Measurements from ENCODE around the gene AK8.

The AK8 gene

DNA sequence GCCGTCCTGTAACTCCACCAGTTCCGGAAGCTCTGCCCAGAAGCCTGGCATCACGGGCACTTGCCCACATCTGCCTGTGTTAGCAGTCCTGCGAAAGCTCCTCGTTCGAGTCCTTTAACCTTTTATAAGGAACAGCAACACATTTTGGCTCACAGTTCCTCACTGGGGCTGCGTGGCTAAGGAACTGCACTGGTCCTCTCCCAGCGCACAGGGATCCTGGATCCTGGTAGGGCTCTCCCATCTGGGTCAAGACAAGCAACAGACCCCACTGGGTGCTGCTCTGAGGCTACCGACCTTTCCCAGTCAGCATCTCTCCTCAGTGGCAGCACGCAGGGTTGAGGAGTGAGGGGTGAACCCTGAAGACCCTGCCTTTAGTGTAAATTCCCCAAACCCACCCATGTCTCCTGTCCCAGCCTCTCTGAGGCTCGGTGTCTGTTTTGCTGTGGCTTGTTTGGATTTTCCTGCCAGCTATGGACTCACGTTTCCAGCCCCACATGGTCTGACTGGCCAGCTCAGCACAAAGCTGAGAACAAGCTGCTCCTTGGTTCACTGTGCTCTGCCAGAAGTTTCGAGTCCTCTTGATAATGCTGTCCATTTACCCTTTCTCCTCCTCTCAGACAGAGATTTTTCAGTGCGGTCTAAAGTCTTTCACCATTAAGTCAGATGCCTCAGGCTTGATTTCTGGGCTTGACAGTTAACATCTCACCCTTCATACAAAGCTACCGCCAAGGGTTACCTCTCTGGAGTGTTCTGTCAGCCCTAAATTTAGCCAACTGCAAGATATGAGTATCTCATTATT lies 80.0 kb downstream of the AK8 start:
- H4K20me1 ChIP-seq (ENCODE audit: insufficient read depth): no peaks in the 10 kb centered on the region
- H3K4me1 ChIP-seq (ENCODE audit: low read depth, poor library complexity, severe bottlenecking): no peaks in the 10 kb centered on the region
- H3K27me3 ChIP-seq (ENCODE audit: insufficient read depth, low read depth): peaks cover 10% of the 10 kb centered on the region
- H3K36me3 ChIP-seq (ENCODE audit: insufficient read depth): no peaks in the 10 kb centered on the region
- H3K4me3 ChIP-seq (IDR thresholded peaks at IDR 0.05; ENCODE audit: insufficient read depth, low read depth, low read length): no peak overlapping the region
- H3K79me2 ChIP-seq (ENCODE audit: insufficient read depth, low read depth): no peaks in the 10 kb centered on the region
- no peak overlapping the region for H3K4me2 ChIP-seq
- TF ChIP-seq, protein P1, sequence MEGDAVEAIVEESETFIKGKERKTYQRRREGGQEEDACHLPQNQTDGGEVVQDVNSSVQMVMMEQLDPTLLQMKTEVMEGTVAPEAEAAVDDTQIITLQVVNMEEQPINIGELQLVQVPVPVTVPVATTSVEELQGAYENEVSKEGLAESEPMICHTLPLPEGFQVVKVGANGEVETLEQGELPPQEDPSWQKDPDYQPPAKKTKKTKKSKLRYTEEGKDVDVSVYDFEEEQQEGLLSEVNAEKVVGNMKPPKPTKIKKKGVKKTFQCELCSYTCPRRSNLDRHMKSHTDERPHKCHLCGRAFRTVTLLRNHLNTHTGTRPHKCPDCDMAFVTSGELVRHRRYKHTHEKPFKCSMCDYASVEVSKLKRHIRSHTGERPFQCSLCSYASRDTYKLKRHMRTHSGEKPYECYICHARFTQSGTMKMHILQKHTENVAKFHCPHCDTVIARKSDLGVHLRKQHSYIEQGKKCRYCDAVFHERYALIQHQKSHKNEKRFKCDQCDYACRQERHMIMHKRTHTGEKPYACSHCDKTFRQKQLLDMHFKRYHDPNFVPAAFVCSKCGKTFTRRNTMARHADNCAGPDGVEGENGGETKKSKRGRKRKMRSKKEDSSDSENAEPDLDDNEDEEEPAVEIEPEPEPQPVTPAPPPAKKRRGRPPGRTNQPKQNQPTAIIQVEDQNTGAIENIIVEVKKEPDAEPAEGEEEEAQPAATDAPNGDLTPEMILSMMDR (conservative IDR thresholded peaks at IDR 0.05; ENCODE audit: low read depth, low read length): no peak
- no peak overlapping the region for H2AFZ ChIP-seq (ENCODE audit: low read depth)
- H3K27ac ChIP-seq: no peak overlapping the region
- H3K9ac ChIP-seq: no peak overlapping the region

DNA sequence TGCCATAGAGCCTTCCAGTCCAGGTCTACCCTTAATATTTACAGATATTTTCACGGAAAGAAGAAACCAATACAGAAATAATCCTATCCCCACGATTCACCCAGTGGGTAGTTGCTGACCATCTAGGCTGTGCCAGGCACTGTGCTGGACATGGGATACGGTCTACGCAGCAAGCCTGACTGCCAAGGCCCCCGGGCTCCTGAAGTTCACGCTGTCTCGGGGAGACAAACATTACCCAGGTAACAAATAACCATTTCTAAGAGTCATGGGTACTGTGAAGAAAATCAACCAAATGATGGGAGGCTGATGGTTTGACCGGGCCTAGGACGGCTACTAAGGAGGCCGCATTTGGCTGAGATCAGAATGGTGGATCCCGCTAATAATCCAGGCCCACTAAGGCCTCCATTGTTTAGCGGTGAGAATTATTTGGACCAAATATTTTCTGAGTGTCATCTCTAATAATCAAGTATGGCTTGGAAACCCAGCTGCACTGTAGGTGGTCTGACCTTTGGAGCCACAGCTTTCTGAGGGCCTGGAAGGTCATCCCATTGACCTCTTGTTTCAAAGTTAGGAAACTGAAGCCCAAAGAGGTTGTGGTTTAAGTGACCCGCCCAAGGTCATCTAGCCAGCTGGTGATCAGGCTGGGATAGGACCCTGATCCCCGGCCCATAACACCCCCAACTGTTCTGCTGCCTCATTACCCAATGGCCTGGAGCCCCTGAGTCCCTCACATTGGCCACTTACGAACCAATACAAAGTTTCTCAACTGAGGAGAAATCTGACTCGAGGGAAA lies 82.4 kb downstream of the AK8 start:
- H3K27ac ChIP-seq: no peak overlapping the region
- peaks cover 7% of the 10 kb centered on the region for H3K27me3 ChIP-seq (ENCODE audit: insufficient read depth, low read depth)

GRCh38 chr9:132794730-132795380 lies 83.2 kb downstream of the AK8 start:
- Histone ChIP-seq H3K27me3 (ENCODE audit: insufficient read depth, low read depth) (peaks cover 7% of the 10 kb centered on the region), H3K4me1 (ENCODE audit: low read depth, poor library complexity, severe bottlenecking) (no peaks in the 10 kb centered on the region), H3K79me2 (ENCODE audit: insufficient read depth, low read depth) (no peaks in the 10 kb centered on the region), H3K4me3 (IDR thresholded peaks at IDR 0.05; ENCODE audit: insufficient read depth, low read depth, low read length) (no peak overlapping the region), H3K27ac (no peak overlapping the region), H3K9ac (no peak overlapping the region), H4K20me1 (ENCODE audit: insufficient read depth) (no peaks in the 10 kb centered on the region), H2AFZ (ENCODE audit: low read depth) (no peak overlapping the region), H3K4me2 (no peak overlapping the region), H3K36me3 (ENCODE audit: insufficient read depth) (no peaks in the 10 kb centered on the region)
- TF ChIP-seq, protein P1 (conservative IDR thresholded peaks at IDR 0.05; ENCODE audit: low read depth, low read length): no peak

More for the DNA sequence above, 82.4 kb downstream of the AK8 start:
- Histone ChIP-seq H3K9ac (no peak overlapping the region), H3K4me2 (no peak overlapping the region), H3K4me1 (ENCODE audit: low read depth, poor library complexity, severe bottlenecking) (no peaks in the 10 kb centered on the region), H3K4me3 (IDR thresholded peaks at IDR 0.05; ENCODE audit: insufficient read depth, low read depth, low read length) (no peak overlapping the region), H4K20me1 (ENCODE audit: insufficient read depth) (no peaks in the 10 kb centered on the region), H2AFZ (ENCODE audit: low read depth) (no peak overlapping the region), H3K79me2 (ENCODE audit: insufficient read depth, low read depth) (no peaks in the 10 kb centered on the region), H3K36me3 (ENCODE audit: insufficient read depth) (no peaks in the 10 kb centered on the region)
- TF ChIP-seq, protein P1 (conservative IDR thresholded peaks at IDR 0.05; ENCODE audit: low read depth, low read length): no peak

DNA sequence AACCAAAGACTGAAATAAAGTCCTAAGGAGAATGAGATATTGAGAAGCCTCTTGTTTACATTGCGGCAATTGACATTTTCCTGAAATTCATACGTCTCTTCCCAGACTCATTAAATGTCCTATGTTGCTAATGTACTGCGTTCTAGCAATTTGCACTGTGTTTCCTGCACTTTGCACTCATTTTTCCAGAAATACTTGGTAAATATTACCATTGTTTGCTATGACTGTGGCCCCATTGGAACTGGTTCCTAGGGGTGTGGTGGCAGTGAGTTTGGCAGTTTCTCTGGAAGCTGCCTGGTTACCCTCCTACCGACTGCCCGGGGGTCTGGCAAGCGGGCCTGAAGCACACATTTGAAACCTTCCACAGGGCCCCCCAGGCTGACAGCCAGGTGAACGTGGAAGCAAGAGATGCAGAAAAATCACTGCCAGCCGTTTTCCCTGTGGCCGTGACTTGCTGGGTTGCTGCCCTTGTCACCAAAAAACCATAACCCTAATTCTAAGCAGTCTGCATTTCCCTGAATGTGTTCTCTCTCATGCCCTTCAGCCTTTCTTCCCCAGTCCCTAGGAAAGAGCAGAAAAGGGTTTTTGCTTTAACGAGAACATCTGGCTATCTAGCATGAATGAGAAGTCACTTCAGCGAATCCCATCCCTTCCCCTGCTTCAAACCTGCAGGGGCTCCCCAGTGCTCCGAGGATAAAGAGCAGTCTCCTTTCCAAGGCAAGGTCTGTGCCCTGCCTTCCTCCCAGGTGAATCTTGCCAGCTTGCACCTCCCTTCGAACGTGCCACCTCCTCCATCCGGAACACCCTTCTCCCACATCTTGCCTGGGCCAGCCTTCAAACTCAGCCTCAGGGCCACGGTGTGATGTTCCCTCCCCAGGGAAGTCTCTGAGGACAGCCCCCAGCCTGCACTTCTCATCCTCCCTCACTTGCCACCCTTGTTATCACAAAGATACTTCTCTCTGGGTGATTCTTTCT lies 84.2 kb downstream of the AK8 start:
- Histone ChIP-seq H3K9ac (no peak overlapping the region), H3K79me2 (ENCODE audit: insufficient read depth, low read depth) (no peaks in the 10 kb centered on the region), H3K27me3 (ENCODE audit: insufficient read depth, low read depth) (peaks cover 7% of the 10 kb centered on the region), H3K27ac (no peak overlapping the region), H3K4me3 (IDR thresholded peaks at IDR 0.05; ENCODE audit: insufficient read depth, low read depth, low read length) (no peak overlapping the region), H3K4me2 (no peak overlapping the region), H2AFZ (ENCODE audit: low read depth) (no peak overlapping the region), H3K4me1 (ENCODE audit: low read depth, poor library complexity, severe bottlenecking) (no peaks in the 10 kb centered on the region), H4K20me1 (ENCODE audit: insufficient read depth) (no peaks in the 10 kb centered on the region), H3K36me3 (ENCODE audit: insufficient read depth) (no peaks in the 10 kb centered on the region)
- TF ChIP-seq, protein P1 (conservative IDR thresholded peaks at IDR 0.05; ENCODE audit: low read depth, low read length): no peak
